ENCODE data around the gene ZNF738.

The ZNF738 gene

GRCh38 chr19:21423057-21424041, 64.5 kb downstream of the ZNF738 start:
- DNase-seq (ENCODE audit: low spot score): no peak
